Adrenal gland (tissue), 12 donors: ENCODE measurements around the gene SIL1. TPM values are rescaled to one million over a fixed set of nuclear protein-coding genes. Genes with fewer than 3 reads are reported as not detected.

Experiments
- DNase-seq, 7 donors: peaks; one replicate each; pipeline ENCODE4 v3.0.0-alpha.2; 2019 to 2020
- H3K27ac ChIP-seq, 5 donors: fragments of 200-600 bp; sonication (generic) in 4 of 5; 1 replicate in 3 of 5; 2 replicates in 2 of 5; pipeline versions ENCODE4 v1.5.1 to v1.8.0; 2016 to 2020; ENCODE audit warnings: mild to moderate bottlenecking in 1 of 5
- H3K27me3 ChIP-seq: fragments of 200-600 bp; 2 replicates; pipeline ENCODE4 v1.8.0; 2021
- H3K36me3 ChIP-seq, 2 donors: fragments of 200-600 bp; replicated peaks in 1 of 2; 1 replicate in 1 of 2; 2 replicates in 1 of 2; pipeline versions ENCODE4 v1.5.1 to v1.8.0; 2018 to 2022
- H3K4me1 ChIP-seq, 2 donors: fragments of 200-600 bp; replicated peaks in 1 of 2; 1 replicate in 1 of 2; 2 replicates in 1 of 2; pipeline versions ENCODE4 v1.5.1 to v1.8.0; 2018 to 2021
- H3K4me3 ChIP-seq, 4 donors: fragments of 200-600 bp; sonication (generic) in 3 of 4; one replicate each; pipeline ENCODE4 v1.5.1; 2016 to 2018
- H3K9me3 ChIP-seq, 3 donors: fragments of 200-600 bp; sonication (generic) in 1 of 3; replicated peaks in 1 of 3; 1 replicate in 2 of 3; 2 replicates in 1 of 3; pipeline versions ENCODE4 v1.5.1 to v1.8.0; 2016 to 2021
- POLR2A ChIP-seq, 2 donors: fragments of 450-650 bp; IDR thresholded peaks; one replicate each; pipeline ENCODE4 v1.6.1; 2017; ENCODE audit warnings: antibody characterized with exemption in 2 of 2, mild to moderate bottlenecking in 2 of 2, moderate library complexity in 1 of 2
- WGBS, 4 donors: extraction: QIAGEN DNeasy Blood & Tissue Kit in 2 of 4; methylation state at CpG; one replicate each; pipeline versions ENCODE4 v1.1.5 to v1.1.7; 2013 to 2017; 5-methylcytosine and 5-hydroxymethylcytosine counted together
- intact Hi-C, 2 donors: fragments of 100-400 bp; cut with DNase I; formaldehyde crosslinking; loops; one replicate each; pipeline versions ENCODE4 v1.14.1 to v1.15.0; 2022 to 2023
- polyA plus RNA-seq, 3 donors: library from polyadenylated mRNA; stranded (reverse); fragments of 200-250 nt in 2 of 3; fragments of 350-450 nt in 1 of 3; fragmentation: Illumina TruSeq in 1 of 3; extraction: RNeasy Lipid Tissue Mini Kit (QIAGEN cat#74804) in 1 of 3; gene quantifications; one replicate each; pipeline ENCODE4 v1.2.3, GENCODE V29; 2013 to 2014
- total RNA-seq, 9 donors: library from RNA; depleted of rRNA in 4 of 9; stranded (reverse); fragments of >200 nt in 4 of 9; fragments of 120-200 nt in 1 of 9; fragmentation: NEBNext Ultra II Directional in 1 of 9; extraction: Animal tissue kit (Norgen Biotek cat#: 25700) in 1 of 9; gene quantifications; one replicate each; pipeline versions ENCODE4 v1.1.0 to v1.2.4, GENCODE V29; 2013 to 2023
- TF ChIP-seq, protein P1 (sequence below), 6 experiments: fragments of 450-650 bp in 4 of 6; fragments of 200-600 bp in 2 of 6; sonication (generic) in 1 of 6; IDR thresholded peaks; 1 replicate in 5 of 6; 2 replicates in 1 of 6; pipeline versions ENCODE4 v1.5.1 to v1.8.0; 2016 to 2021; ENCODE audit warnings: antibody characterized with exemption in 6 of 6, mild to moderate bottlenecking in 2 of 6, moderate library complexity in 1 of 6
- donor health status: healthy with polysubstance abuse.
- donor health status: Bipolar disorder and iron deficiency.
- donor health status: DM: yes; HTN: yes; CAD: no.
- donor health status: DM: no; HTN: no; CAD: no.
- donor health status: DM: no; HTN: no; CAD: no.
- donor health status: DM: yes; HTN: yes; CAD: no.

The SIL1 gene
- total and polyA plus RNA-seq, 12 donors: 81.9 to 313 (median 142) TPM

DNA sequence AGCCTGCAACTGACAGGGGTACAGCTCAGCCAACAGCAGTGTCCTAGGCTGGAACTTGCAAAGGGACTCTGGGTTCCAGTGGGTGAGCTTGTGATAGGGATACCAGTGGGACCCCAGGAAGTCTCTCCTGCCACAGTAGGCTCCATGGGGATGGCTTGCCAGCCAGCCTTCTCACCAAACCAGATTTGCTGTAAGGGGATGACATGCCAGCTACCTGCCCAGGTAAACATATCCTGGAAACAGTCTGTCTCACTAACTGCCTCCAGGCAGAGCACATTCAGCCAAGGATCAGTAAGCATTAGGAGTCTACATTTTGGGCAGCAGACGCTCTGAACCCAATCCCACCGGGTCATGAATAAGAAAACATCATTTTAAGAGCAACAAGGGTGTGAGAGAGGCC is 49.9 kb downstream of the SIL1 start:
- Histone ChIP-seq H3K4me3 (no peak overlapping the region), H3K4me1 (peaks cover 19 to 52% of the 10 kb centered on the region in 2 donors), H3K27me3 (no peaks in the 10 kb centered on the region), H3K9me3 (no peaks in the 10 kb centered on the region), H3K36me3 (no peaks in the 10 kb centered on the region), H3K27ac (peak overlapping the region in 2 of 5 donors; percentile 47 to 64)
- TF ChIP-seq, protein P1, sequence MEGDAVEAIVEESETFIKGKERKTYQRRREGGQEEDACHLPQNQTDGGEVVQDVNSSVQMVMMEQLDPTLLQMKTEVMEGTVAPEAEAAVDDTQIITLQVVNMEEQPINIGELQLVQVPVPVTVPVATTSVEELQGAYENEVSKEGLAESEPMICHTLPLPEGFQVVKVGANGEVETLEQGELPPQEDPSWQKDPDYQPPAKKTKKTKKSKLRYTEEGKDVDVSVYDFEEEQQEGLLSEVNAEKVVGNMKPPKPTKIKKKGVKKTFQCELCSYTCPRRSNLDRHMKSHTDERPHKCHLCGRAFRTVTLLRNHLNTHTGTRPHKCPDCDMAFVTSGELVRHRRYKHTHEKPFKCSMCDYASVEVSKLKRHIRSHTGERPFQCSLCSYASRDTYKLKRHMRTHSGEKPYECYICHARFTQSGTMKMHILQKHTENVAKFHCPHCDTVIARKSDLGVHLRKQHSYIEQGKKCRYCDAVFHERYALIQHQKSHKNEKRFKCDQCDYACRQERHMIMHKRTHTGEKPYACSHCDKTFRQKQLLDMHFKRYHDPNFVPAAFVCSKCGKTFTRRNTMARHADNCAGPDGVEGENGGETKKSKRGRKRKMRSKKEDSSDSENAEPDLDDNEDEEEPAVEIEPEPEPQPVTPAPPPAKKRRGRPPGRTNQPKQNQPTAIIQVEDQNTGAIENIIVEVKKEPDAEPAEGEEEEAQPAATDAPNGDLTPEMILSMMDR (IDR thresholded peaks at IDR 0.05): no peak
- TF ChIP-seq POLR2A (IDR thresholded peaks at IDR 0.05): no peak
- peak in 1 of 7 donors; percentile 49 for DNase-seq
- intact Hi-C loops: no loop called here
- 53 to 85% (median 81%) methylated on average over 2 of the region's 2 CpGs for WGBS, 4 donors

GRCh38 chr5:139147483-139148087 is 50.6 kb downstream of the SIL1 start:
- peaks cover 19 to 52% of the 10 kb centered on the region in 2 donors for H3K4me1 ChIP-seq
- peak overlapping the region in 2 of 5 donors; percentile 47 to 55 for H3K27ac ChIP-seq
- DNase-seq: peak; percentile 68 to 88 (median 79)
- H3K27me3 ChIP-seq: no peaks in the 10 kb centered on the region
- no peak for TF ChIP-seq POLR2A (IDR thresholded peaks at IDR 0.05)
- TF ChIP-seq, protein P1 (IDR thresholded peaks at IDR 0.05): no peak
- H3K9me3 ChIP-seq: no peaks in the 10 kb centered on the region
- WGBS, 4 donors: 8 to 17% (median 16%) methylated on average over 2 of the region's 2 CpGs
- H3K36me3 ChIP-seq: no peaks in the 10 kb centered on the region
- intact Hi-C loops: no loop called here
- H3K4me3 ChIP-seq: no peak overlapping the region

GRCh38 chr5:139146809-139147482 is 51.2 kb downstream of the SIL1 start:
- 37 to 78% (median 69%) methylated on average over 2 of the region's 2 CpGs for WGBS, 4 donors
- Histone ChIP-seq H3K4me3 (no peak overlapping the region), H3K36me3 (no peaks in the 10 kb centered on the region), H3K4me1 (peaks cover 19 to 58% of the 10 kb centered on the region in 2 donors), H3K27me3 (no peaks in the 10 kb centered on the region), H3K9me3 (no peaks in the 10 kb centered on the region), H3K27ac (peak overlapping the region in 2 of 5 donors; percentile 47 to 55)
- TF ChIP-seq, protein P1 (IDR thresholded peaks at IDR 0.05): no peak
- TF ChIP-seq POLR2A (IDR thresholded peaks at IDR 0.05): no peak
- peak in 1 of 7 donors; percentile 5 for DNase-seq
- intact Hi-C loops: no loop called here

DNA sequence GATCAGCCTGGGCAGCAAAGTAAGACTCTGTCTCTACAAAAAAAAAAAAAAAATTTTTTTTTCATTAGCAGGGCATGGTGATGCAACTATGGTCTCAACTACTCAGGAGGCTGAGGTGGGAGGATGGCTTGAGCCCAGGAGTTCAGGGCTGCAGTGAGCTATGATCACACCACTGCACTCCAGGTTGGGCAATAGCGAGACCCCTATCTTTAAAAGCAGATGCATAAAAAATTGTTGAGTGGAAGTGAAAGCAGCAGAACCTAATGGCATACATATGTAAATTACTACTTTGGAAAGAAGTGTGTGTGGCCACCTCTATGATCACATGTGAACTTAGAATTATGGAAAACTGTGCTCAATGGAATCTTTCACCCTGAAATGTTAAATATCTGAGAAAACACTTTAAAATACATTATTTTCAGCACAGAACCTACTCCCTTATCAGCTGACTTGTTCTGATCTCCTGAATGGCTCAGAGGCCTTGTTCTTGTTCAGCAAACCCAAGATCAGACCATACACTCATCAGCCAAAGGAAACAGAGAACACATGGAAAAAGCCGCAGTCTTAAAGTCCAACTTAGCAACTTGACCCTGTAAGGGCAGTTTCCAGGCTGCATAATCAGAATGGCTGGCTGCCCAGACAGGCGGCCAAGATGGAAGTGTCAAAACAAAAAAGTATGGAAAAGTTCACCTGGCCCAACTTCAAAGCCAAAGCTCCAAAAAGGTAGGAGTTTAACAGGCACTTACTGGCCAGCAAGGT is 56.5 kb downstream of the SIL1 start:
- TF ChIP-seq, protein P1 (IDR thresholded peaks at IDR 0.05): no peak
- TF ChIP-seq POLR2A (IDR thresholded peaks at IDR 0.05): no peak
- no peaks in the 10 kb centered on the region for H3K9me3 ChIP-seq
- H3K4me3 ChIP-seq: no peak overlapping the region
- H3K36me3 ChIP-seq: no peaks in the 10 kb centered on the region
- no peaks in the 10 kb centered on the region for H3K27me3 ChIP-seq
- WGBS, 4 donors: 30 to 48% (median 43%) methylated on average over 3 of the region's 3 CpGs
- intact Hi-C loops: no loop called here
- DNase-seq: peak; percentile 57 to 81 (median 66)
- H3K4me1 ChIP-seq: peaks cover 29 to 45% of the 10 kb centered on the region in 2 donors
- H3K27ac ChIP-seq: peak overlapping the region; percentile 52 to 62 (median 56)
